ENCODE results near the gene DHRS12.

DHRS12 gene

DNA sequence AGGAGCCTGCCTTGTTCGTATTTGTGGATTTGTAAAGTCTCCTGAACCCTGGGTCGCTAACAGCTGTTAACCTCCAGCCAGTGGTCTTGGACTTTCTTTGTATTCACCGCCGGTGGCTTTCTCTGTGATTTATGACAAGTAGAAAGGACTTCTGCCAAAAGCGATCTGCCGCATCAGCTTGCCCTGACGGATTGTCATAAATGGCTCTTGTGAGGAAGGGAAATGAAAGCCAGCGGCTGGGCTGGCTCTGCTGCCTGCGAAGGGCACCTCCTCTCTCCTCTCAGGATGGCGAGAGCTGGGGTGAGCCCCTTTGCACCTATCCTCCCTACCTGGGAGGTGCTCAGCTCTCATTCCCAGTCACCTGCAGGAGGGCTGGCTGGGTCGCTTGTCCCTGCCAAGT lies 25.6 kb downstream of the DHRS12 start:
- H3K9me3 ChIP-seq (ENCODE audit: insufficient read depth, low read depth, low read length) = no peaks in the 10 kb centered on the region
- H4K8ac ChIP-seq (ENCODE audit: low read depth, low read length) = no peak overlapping the region
- DNase-seq = no peak
- H4K12ac ChIP-seq (ENCODE audit: low read depth, low read length) = no peak overlapping the region
- H3K4ac ChIP-seq (ENCODE audit: low read depth, low read length) = no peak overlapping the region
- no peaks in the 10 kb centered on the region for H3K27me3 ChIP-seq (ENCODE audit: insufficient read depth, low read length)
- no peak overlapping the region for H4K91ac ChIP-seq (ENCODE audit: low read depth, low read length)
- no peak overlapping the region for H3K14ac ChIP-seq (ENCODE audit: low read length)
- H3K79me1 ChIP-seq (ENCODE audit: low read length) = no peaks in the 10 kb centered on the region
- H3K9ac ChIP-seq (ENCODE audit: low read length) = no peak overlapping the region
- H3K4me1 ChIP-seq (ENCODE audit: control insufficient read depth in 1 of 2, insufficient read depth in 2 of 2, low read length in 2 of 2) = no peaks in the 10 kb centered on the region
- no peak overlapping the region for H2BK5ac ChIP-seq (ENCODE audit: low read depth, low read length, poor library complexity)
- H3K4me2 ChIP-seq (ENCODE audit: low read length) = no peak overlapping the region
- H2BK12ac ChIP-seq (ENCODE audit: low read length) = no peak overlapping the region
- H3K18ac ChIP-seq (ENCODE audit: low read length) = no peak overlapping the region
- no CpG with 5 or more reads among the region's 11 CpGs for WGBS (ENCODE audit: extremely low coverage, insufficient coverage, insufficient read length)
- no peaks in the 10 kb centered on the region for H3K79me2 ChIP-seq (ENCODE audit: control insufficient read depth, insufficient read depth, low read length, poor library complexity)
- H2AFZ ChIP-seq (ENCODE audit: insufficient read depth, low read length, poor library complexity) = no peak overlapping the region
- no peak overlapping the region for H3K23ac ChIP-seq (ENCODE audit: low read length)
- H3K4me3 ChIP-seq (ENCODE audit: low read depth, low read length) = no peak overlapping the region
- H2AK5ac ChIP-seq (ENCODE audit: low read length) = no peak overlapping the region
- H2BK120ac ChIP-seq (ENCODE audit: insufficient read depth, low read length, poor library complexity) = no peak overlapping the region
- no peaks in the 10 kb centered on the region for H3K36me3 ChIP-seq (ENCODE audit: control insufficient read depth in 1 of 2, insufficient read depth in 2 of 2, low read length in 2 of 2)
- H3K27ac ChIP-seq (ENCODE audit: low read depth, low read length) = no peak overlapping the region

GRCh38 chr13:51777921-51778320 lies 26.0 kb downstream of the DHRS12 start:
- H3K14ac ChIP-seq (ENCODE audit: low read length) = no peak overlapping the region
- no peak overlapping the region for H3K4me2 ChIP-seq (ENCODE audit: low read length)

DNA sequence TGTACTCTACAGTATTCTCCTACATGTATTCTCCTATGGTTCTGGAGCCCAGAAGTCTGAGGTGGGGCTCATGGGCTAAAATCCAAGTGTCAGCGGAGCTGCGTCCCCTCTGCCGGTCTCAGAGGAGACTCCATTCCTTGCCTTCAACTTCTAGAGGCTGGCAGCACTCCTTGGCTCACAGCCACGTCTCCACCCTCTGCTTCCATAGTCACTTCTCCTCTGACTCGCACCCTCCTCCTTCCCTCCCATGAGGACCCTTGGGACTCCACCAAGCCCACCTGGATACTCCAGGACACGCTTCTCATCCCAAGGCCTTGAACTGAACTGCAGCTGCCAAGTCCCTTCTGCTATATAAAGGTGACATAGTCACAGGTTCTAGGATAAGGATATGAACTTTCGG lies 27.8 kb downstream of the DHRS12 start:
- Histone ChIP-seq H4K8ac (ENCODE audit: low read depth, low read length) (no peak overlapping the region), H4K12ac (ENCODE audit: low read depth, low read length) (no peak overlapping the region), H3K27ac (ENCODE audit: low read depth, low read length) (no peak overlapping the region), H3K79me2 (ENCODE audit: control insufficient read depth, insufficient read depth, low read length, poor library complexity) (no peaks in the 10 kb centered on the region), H3K23ac (ENCODE audit: low read length) (no peak overlapping the region), H2AK5ac (ENCODE audit: low read length) (no peak overlapping the region), H3K4me1 (ENCODE audit: control insufficient read depth in 1 of 2, insufficient read depth in 2 of 2, low read length in 2 of 2) (no peaks in the 10 kb centered on the region), H3K14ac (ENCODE audit: low read length) (no peak overlapping the region), H2BK12ac (ENCODE audit: low read length) (no peak overlapping the region), H3K36me3 (ENCODE audit: control insufficient read depth in 1 of 2, insufficient read depth in 2 of 2, low read length in 2 of 2) (no peaks in the 10 kb centered on the region), H3K4me3 (ENCODE audit: low read depth, low read length) (no peak overlapping the region), H2BK120ac (ENCODE audit: insufficient read depth, low read length, poor library complexity) (no peak overlapping the region), H3K4me2 (ENCODE audit: low read length) (no peak overlapping the region), H3K79me1 (ENCODE audit: low read length) (no peaks in the 10 kb centered on the region), H2AFZ (ENCODE audit: insufficient read depth, low read length, poor library complexity) (no peak overlapping the region), H3K18ac (ENCODE audit: low read length) (no peak overlapping the region), H3K9me3 (ENCODE audit: insufficient read depth, low read depth, low read length) (no peaks in the 10 kb centered on the region), H4K91ac (ENCODE audit: low read depth, low read length) (no peak overlapping the region), H3K27me3 (ENCODE audit: insufficient read depth, low read length) (no peaks in the 10 kb centered on the region), H2BK5ac (ENCODE audit: low read depth, low read length, poor library complexity) (no peak overlapping the region), H3K9ac (ENCODE audit: low read length) (no peak overlapping the region), H3K4ac (ENCODE audit: low read depth, low read length) (no peak overlapping the region)
- WGBS (ENCODE audit: extremely low coverage, insufficient coverage, insufficient read length) = no CpG with 5 or more reads among the region's 7 CpGs
- DNase-seq = no peak

More at GRCh38 chr13:51777921-51778320, 26.0 kb downstream of the DHRS12 start:
- no peak overlapping the region for H3K27ac ChIP-seq (ENCODE audit: low read depth, low read length)
- no peaks in the 10 kb centered on the region for H3K79me1 ChIP-seq (ENCODE audit: low read length)
- no peaks in the 10 kb centered on the region for H3K9me3 ChIP-seq (ENCODE audit: insufficient read depth, low read depth, low read length)
- H3K79me2 ChIP-seq (ENCODE audit: control insufficient read depth, insufficient read depth, low read length, poor library complexity) = no peaks in the 10 kb centered on the region
- no peak overlapping the region for H3K9ac ChIP-seq (ENCODE audit: low read length)
- no peak overlapping the region for H4K91ac ChIP-seq (ENCODE audit: low read depth, low read length)
- H2BK120ac ChIP-seq (ENCODE audit: insufficient read depth, low read length, poor library complexity) = no peak overlapping the region
- no peak overlapping the region for H2AK5ac ChIP-seq (ENCODE audit: low read length)
- H3K4me3 ChIP-seq (ENCODE audit: low read depth, low read length) = no peak overlapping the region
- H3K4ac ChIP-seq (ENCODE audit: low read depth, low read length) = no peak overlapping the region
- no peak overlapping the region for H3K23ac ChIP-seq (ENCODE audit: low read length)
- H2BK12ac ChIP-seq (ENCODE audit: low read length) = no peak overlapping the region
- H4K8ac ChIP-seq (ENCODE audit: low read depth, low read length) = no peak overlapping the region
- H3K27me3 ChIP-seq (ENCODE audit: insufficient read depth, low read length) = no peaks in the 10 kb centered on the region
- H2BK5ac ChIP-seq (ENCODE audit: low read depth, low read length, poor library complexity) = no peak overlapping the region
- no peaks in the 10 kb centered on the region for H3K4me1 ChIP-seq (ENCODE audit: control insufficient read depth in 1 of 2, insufficient read depth in 2 of 2, low read length in 2 of 2)
- H2AFZ ChIP-seq (ENCODE audit: insufficient read depth, low read length, poor library complexity) = no peak overlapping the region
- H3K18ac ChIP-seq (ENCODE audit: low read length) = no peak overlapping the region
- WGBS (ENCODE audit: extremely low coverage, insufficient coverage, insufficient read length) = no CpG with 5 or more reads among the region's 9 CpGs
- no peak for DNase-seq
- H4K12ac ChIP-seq (ENCODE audit: low read depth, low read length) = no peak overlapping the region
- no peaks in the 10 kb centered on the region for H3K36me3 ChIP-seq (ENCODE audit: control insufficient read depth in 1 of 2, insufficient read depth in 2 of 2, low read length in 2 of 2)

DNA sequence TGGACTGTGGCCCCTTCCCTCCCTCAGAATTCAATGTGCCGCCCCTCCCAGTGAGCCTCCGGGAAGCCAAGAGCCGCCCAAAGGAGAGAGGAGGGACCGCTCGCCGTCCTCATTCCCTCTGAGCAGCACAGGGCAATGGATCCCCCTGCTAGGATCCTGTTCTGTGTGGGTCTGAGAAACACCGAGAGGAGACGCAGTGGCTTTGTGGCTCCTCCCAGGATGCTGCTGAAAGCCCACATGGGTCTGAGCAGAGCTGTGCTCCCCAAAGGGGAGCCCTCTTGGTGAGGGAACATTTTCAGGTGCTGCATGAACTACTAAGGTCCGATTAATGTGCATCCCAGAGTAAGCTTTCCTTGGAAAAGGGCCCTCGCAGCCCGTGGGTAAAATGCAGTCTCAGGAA lies 30.4 kb downstream of the DHRS12 start:
- no peak overlapping the region for H2BK5ac ChIP-seq (ENCODE audit: low read depth, low read length, poor library complexity)
- no peaks in the 10 kb centered on the region for H3K27me3 ChIP-seq (ENCODE audit: insufficient read depth, low read length)
- no peak overlapping the region for H4K12ac ChIP-seq (ENCODE audit: low read depth, low read length)
- no peak overlapping the region for H3K4me2 ChIP-seq (ENCODE audit: low read length)
- H3K4me3 ChIP-seq (ENCODE audit: low read depth, low read length) = no peak overlapping the region
- H3K18ac ChIP-seq (ENCODE audit: low read length) = no peak overlapping the region
- no peaks in the 10 kb centered on the region for H3K79me1 ChIP-seq (ENCODE audit: low read length)
- H3K14ac ChIP-seq (ENCODE audit: low read length) = no peak overlapping the region
- DNase-seq = no peak
- H3K9me3 ChIP-seq (ENCODE audit: insufficient read depth, low read depth, low read length) = no peaks in the 10 kb centered on the region
- no CpG with 5 or more reads among the region's 11 CpGs for WGBS (ENCODE audit: extremely low coverage, insufficient coverage, insufficient read length)
- peaks cover 0 to 2% of the 10 kb centered on the region in 2 experiments for H3K36me3 ChIP-seq (ENCODE audit: control insufficient read depth in 1 of 2, insufficient read depth in 2 of 2, low read length in 2 of 2)
- no peak overlapping the region for H4K91ac ChIP-seq (ENCODE audit: low read depth, low read length)
- no peak overlapping the region for H3K4ac ChIP-seq (ENCODE audit: low read depth, low read length)
- no peak overlapping the region for H2BK12ac ChIP-seq (ENCODE audit: low read length)
- no peak overlapping the region for H3K27ac ChIP-seq (ENCODE audit: low read depth, low read length)
- H3K4me1 ChIP-seq (ENCODE audit: control insufficient read depth in 1 of 2, insufficient read depth in 2 of 2, low read length in 2 of 2) = no peaks in the 10 kb centered on the region
- no peaks in the 10 kb centered on the region for H3K79me2 ChIP-seq (ENCODE audit: control insufficient read depth, insufficient read depth, low read length, poor library complexity)
- H2AK5ac ChIP-seq (ENCODE audit: low read length) = no peak overlapping the region
- no peak overlapping the region for H3K9ac ChIP-seq (ENCODE audit: low read length)
- no peak overlapping the region for H2BK120ac ChIP-seq (ENCODE audit: insufficient read depth, low read length, poor library complexity)
- no peak overlapping the region for H4K8ac ChIP-seq (ENCODE audit: low read depth, low read length)
- no peak overlapping the region for H3K23ac ChIP-seq (ENCODE audit: low read length)
- no peak overlapping the region for H2AFZ ChIP-seq (ENCODE audit: insufficient read depth, low read length, poor library complexity)
